Mesenchymal stem cell (in vitro differentiated cells and primary cell): ENCODE data around the gene ZNF410.

Experiments used
- DNase-seq: peaks from one replicate; pipeline ENCODE4 v3.0.0-alpha.2; 2013
- H2AFZ ChIP-seq: one replicate; pipeline ENCODE4 v1.6.1; 2013; ENCODE audit warnings: low read depth, mild to moderate bottlenecking, control low read depth, inconsistent platforms, low read length, moderate library complexity
- H2AK5ac ChIP-seq: 2 replicates; pipeline ENCODE4 v1.6.1; 2013; ENCODE audit warnings: low read length, moderate library complexity, mild to moderate bottlenecking, inconsistent platforms; ENCODE audit not compliant: severe bottlenecking
- H2BK120ac ChIP-seq: one replicate; pipeline ENCODE4 v1.6.1; 2013; ENCODE audit warnings: low read depth, mild to moderate bottlenecking, inconsistent platforms, low read length, moderate library complexity
- H2BK12ac ChIP-seq, 2 experiments: one replicate each; pipeline ENCODE4 v1.6.1; 2013; ENCODE audit warnings: inconsistent platforms in 2 of 2, low read length in 2 of 2, mild to moderate bottlenecking in 2 of 2, moderate library complexity in 2 of 2, control low read depth in 1 of 2
- H2BK15ac ChIP-seq: one replicate; pipeline ENCODE4 v1.6.1; 2013; ENCODE audit warnings: mild to moderate bottlenecking, low read depth, inconsistent platforms; ENCODE audit not compliant: poor library complexity, severe bottlenecking
- H2BK5ac ChIP-seq: 2 replicates; pipeline ENCODE4 v1.6.1; 2013; ENCODE audit warnings: low read depth, mild to moderate bottlenecking, low read length, control low read depth, inconsistent platforms; ENCODE audit not compliant: poor library complexity, severe bottlenecking
- H3K14ac ChIP-seq, 2 experiments: one replicate each; pipeline ENCODE4 v1.6.1; 2013; ENCODE audit warnings: inconsistent platforms in 2 of 2, low read length in 2 of 2, control low read depth in 1 of 2, mild to moderate bottlenecking in 1 of 2, moderate library complexity in 1 of 2
- H3K18ac ChIP-seq, 2 experiments: one replicate each; pipeline ENCODE4 v1.6.1; 2013; ENCODE audit warnings: inconsistent platforms in 2 of 2, low read length in 2 of 2, control low read depth in 1 of 2, low read depth in 1 of 2, mild to moderate bottlenecking in 1 of 2
- H3K23ac ChIP-seq, 2 experiments: one replicate each; pipeline ENCODE4 v1.6.1; 2013; ENCODE audit warnings: inconsistent platforms in 2 of 2, low read length in 2 of 2, mild to moderate bottlenecking in 2 of 2, moderate library complexity in 2 of 2, control low read depth in 1 of 2
- H3K27ac ChIP-seq: 2 replicates; pipeline ENCODE4 v1.5.1; 2013; ENCODE audit warnings: mild to moderate bottlenecking, moderate library complexity, low read length, control low read depth, inconsistent platforms; ENCODE audit not compliant: poor library complexity, severe bottlenecking
- H3K27me3 ChIP-seq, 2 experiments: 2 replicates each; pipeline versions ENCODE4 v1.6.1 to v1.7.0; 2013; ENCODE audit warnings: low read length in 2 of 2, mild to moderate bottlenecking in 2 of 2, moderate library complexity in 2 of 2, control low read depth in 1 of 2, inconsistent platforms in 1 of 2; ENCODE audit not compliant: control insufficient read depth in 1 of 2, insufficient read depth in 1 of 2
- H3K36me3 ChIP-seq, 2 experiments: 2 replicates each; pipeline versions ENCODE4 v1.6.1 to v1.7.0; 2013; ENCODE audit warnings: low read length in 2 of 2, control low read depth in 1 of 2, inconsistent platforms in 1 of 2, low read depth in 1 of 2, mild to moderate bottlenecking in 1 of 2; ENCODE audit not compliant: insufficient read depth in 2 of 2, control insufficient read depth in 1 of 2
- H3K4ac ChIP-seq, 2 experiments: one replicate each; pipeline ENCODE4 v1.6.1; 2013; ENCODE audit warnings: inconsistent platforms in 2 of 2, low read length in 2 of 2, mild to moderate bottlenecking in 2 of 2, moderate library complexity in 2 of 2, control low read depth in 1 of 2, low read depth in 1 of 2
- H3K4me1 ChIP-seq: 2 replicates; pipeline ENCODE4 v1.6.1; 2013; ENCODE audit warnings: low read depth, low read length, control low read depth; ENCODE audit not compliant: control insufficient read depth, insufficient read depth
- H3K4me2 ChIP-seq: 2 replicates; pipeline ENCODE4 v1.6.1; 2013; ENCODE audit warnings: low read length, mild to moderate bottlenecking, inconsistent platforms; ENCODE audit not compliant: poor library complexity, severe bottlenecking
- H3K4me3 ChIP-seq, 2 experiments: 2 replicates each; pipeline versions ENCODE4 v1.5.1 to v1.7.0; 2013; ENCODE audit warnings: low read length in 2 of 2, mild to moderate bottlenecking in 2 of 2, control low read depth in 1 of 2, low read depth in 1 of 2; ENCODE audit not compliant: insufficient read depth in 1 of 2
- H3K79me1 ChIP-seq: replicated peaks from 2 replicates; pipeline ENCODE4 v1.6.1; 2013; ENCODE audit warnings: mild to moderate bottlenecking, control low read depth, low read length, inconsistent platforms; ENCODE audit not compliant: poor library complexity, severe bottlenecking
- H3K9ac ChIP-seq: 2 replicates; pipeline ENCODE4 v1.7.0; 2013; ENCODE audit warnings: mild to moderate bottlenecking, low read length, moderate library complexity
- H3K9me3 ChIP-seq: 2 replicates; pipeline ENCODE4 v1.7.0; 2013; ENCODE audit warnings: mild to moderate bottlenecking, low read length; ENCODE audit not compliant: control insufficient read depth
- H4K8ac ChIP-seq: one replicate; pipeline ENCODE4 v1.6.1; 2013; ENCODE audit warnings: inconsistent platforms, mild to moderate bottlenecking, low read length, moderate library complexity
- H4K91ac ChIP-seq: one replicate; pipeline ENCODE4 v1.6.1; 2013; ENCODE audit warnings: mild to moderate bottlenecking, low read length, inconsistent platforms
- WGBS: methylation state at CpG from one replicate; pipeline ENCODE4 v1.1.7; 2013; ENCODE audit warnings: mixed read lengths; 5-methylcytosine and 5-hydroxymethylcytosine counted together

ZNF410 gene

DNA sequence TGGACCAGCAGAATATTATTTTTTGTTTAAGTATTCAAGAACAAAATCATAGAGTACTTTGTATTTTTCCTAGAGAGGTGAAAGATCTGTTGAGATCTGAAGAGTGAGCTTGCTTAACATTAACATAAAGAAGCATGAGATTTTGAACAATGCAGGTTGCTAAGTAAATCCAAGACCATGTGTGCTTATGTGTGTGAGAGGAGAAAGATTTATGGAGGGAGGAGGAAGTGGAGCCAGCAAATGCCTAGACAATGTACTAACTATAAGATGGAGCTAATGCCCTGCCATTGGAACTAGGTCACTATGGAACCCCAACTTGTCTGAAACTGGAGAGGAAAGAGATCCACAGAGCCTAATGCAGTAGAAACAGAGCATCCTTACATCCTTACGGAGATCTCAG lies 49.9 kb downstream of the ZNF410 start:
- Histone ChIP-seq H2AFZ (no peak overlapping the region), H3K4me2 (no peak overlapping the region), H3K23ac (no peak overlapping the region), H3K4ac (no peak overlapping the region), H4K91ac (no peak overlapping the region), H2BK120ac (no peak overlapping the region), H3K9me3 (no peaks in the 10 kb centered on the region), H3K14ac (no peak overlapping the region), H2AK5ac (no peak overlapping the region), H2BK5ac (no peak overlapping the region), H3K36me3 (peaks cover 27 to 91% of the 10 kb centered on the region in 2 experiments), H4K8ac (no peak overlapping the region), H3K4me1 (no peaks in the 10 kb centered on the region), H2BK15ac (no peak overlapping the region), H3K79me1 (peaks cover 10% of the 10 kb centered on the region), H3K4me3 (no peak overlapping the region), H3K18ac (no peak overlapping the region), H3K27me3 (no peaks in the 10 kb centered on the region), H3K9ac (peak overlapping the region; percentile 15), H3K27ac (no peak overlapping the region), H2BK12ac (no peak overlapping the region)
- WGBS, result 91% methylated on average over 1 of the region's 1 CpG
- DNase-seq, result no peak

DNA sequence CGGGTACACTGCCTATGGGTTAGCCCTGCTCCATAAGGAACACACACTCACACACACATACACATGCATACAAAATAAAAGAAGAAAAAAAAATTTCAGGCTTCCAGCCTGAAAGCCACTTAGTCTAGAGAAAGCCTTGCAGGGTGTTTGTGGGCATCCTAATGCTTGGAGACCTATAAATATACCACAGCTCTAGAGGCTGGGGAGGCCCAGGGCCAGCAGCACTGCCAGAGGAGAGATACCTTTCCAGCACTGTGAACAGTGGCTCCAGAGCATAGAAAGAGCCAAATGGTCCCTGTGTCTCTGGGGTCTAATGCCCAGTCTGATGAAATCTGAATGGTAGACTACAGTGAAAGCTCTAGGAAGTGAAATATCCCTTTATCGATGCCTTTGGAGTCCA lies 50.4 kb downstream of the ZNF410 start:
- H3K36me3 ChIP-seq, result peaks cover 28 to 89% of the 10 kb centered on the region in 2 experiments
- no peak overlapping the region for H3K9ac ChIP-seq
- H4K8ac ChIP-seq, result no peak overlapping the region
- H3K14ac ChIP-seq, result no peak overlapping the region
- no peak overlapping the region for H2BK15ac ChIP-seq
- peaks cover 10% of the 10 kb centered on the region for H3K79me1 ChIP-seq
- H2BK5ac ChIP-seq, result no peak overlapping the region
- H3K4ac ChIP-seq, result no peak overlapping the region
- no peak overlapping the region for H2BK120ac ChIP-seq
- no peak overlapping the region for H3K4me3 ChIP-seq
- no peak overlapping the region for H3K27ac ChIP-seq
- H3K23ac ChIP-seq, result no peak overlapping the region
- H4K91ac ChIP-seq, result no peak overlapping the region
- H3K4me2 ChIP-seq, result no peak overlapping the region
- no peaks in the 10 kb centered on the region for H3K9me3 ChIP-seq
- H2AK5ac ChIP-seq, result no peak overlapping the region
- no peaks in the 10 kb centered on the region for H3K27me3 ChIP-seq
- no peaks in the 10 kb centered on the region for H3K4me1 ChIP-seq
- whole genome bisulfite sequencing, result 100% methylated on average over 1 of the region's 2 CpGs
- no peak for DNase-seq
- H3K18ac ChIP-seq, result no peak overlapping the region
- no peak overlapping the region for H2BK12ac ChIP-seq
- no peak overlapping the region for H2AFZ ChIP-seq

DNA sequence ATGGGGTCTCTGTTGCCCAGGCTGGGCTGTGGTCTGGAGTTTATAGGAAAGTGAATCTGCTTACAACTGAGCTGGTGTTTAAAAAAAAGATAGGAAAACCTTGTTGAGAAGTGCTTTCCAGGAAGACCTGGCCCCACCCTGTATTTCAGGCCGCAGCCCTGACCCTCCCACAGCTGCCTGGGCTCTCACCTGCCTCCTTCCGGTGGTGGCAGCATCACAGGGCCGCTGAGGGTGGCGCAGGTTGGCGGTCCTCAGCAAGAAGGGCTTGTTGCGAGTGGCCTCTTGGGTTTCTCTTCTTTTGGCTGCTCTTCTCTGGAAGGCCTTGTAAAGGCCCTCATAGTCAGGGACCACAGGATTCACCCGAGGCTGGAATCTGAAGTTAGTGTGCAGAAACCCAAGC lies 55.5 kb downstream of the ZNF410 start:
- H2BK12ac ChIP-seq, result peak overlapping the region; percentile 51 to 75
- no peaks in the 10 kb centered on the region for H3K79me1 ChIP-seq
- peak overlapping the region; percentile 38 for H3K9ac ChIP-seq
- H3K18ac ChIP-seq, result peak overlapping the region; percentile 4 to 28
- no peak overlapping the region for H2AFZ ChIP-seq
- no peaks in the 10 kb centered on the region for H3K27me3 ChIP-seq
- DNase-seq, result no peak
- peak overlapping the region; percentile 12 for H4K8ac ChIP-seq
- H3K4me1 ChIP-seq, result peaks cover 4% of the 10 kb centered on the region
- H4K91ac ChIP-seq, result no peak overlapping the region
- peak overlapping the region; percentile 59 for H2BK120ac ChIP-seq
- H3K4me2 ChIP-seq, result no peak overlapping the region
- H3K23ac ChIP-seq, result no peak overlapping the region
- H3K27ac ChIP-seq, result no peak overlapping the region
- no peak overlapping the region for H3K4me3 ChIP-seq
- no peak overlapping the region for H3K14ac ChIP-seq
- no peak overlapping the region for H2AK5ac ChIP-seq
- H3K4ac ChIP-seq, result no peak overlapping the region
- H2BK15ac ChIP-seq, result peak overlapping the region; percentile 12
- peaks cover 43 to 73% of the 10 kb centered on the region in 2 experiments for H3K36me3 ChIP-seq
- H3K9me3 ChIP-seq, result no peaks in the 10 kb centered on the region
- no peak overlapping the region for H2BK5ac ChIP-seq
- 84% methylated on average over 7 of the region's 7 CpGs for WGBS

DNA sequence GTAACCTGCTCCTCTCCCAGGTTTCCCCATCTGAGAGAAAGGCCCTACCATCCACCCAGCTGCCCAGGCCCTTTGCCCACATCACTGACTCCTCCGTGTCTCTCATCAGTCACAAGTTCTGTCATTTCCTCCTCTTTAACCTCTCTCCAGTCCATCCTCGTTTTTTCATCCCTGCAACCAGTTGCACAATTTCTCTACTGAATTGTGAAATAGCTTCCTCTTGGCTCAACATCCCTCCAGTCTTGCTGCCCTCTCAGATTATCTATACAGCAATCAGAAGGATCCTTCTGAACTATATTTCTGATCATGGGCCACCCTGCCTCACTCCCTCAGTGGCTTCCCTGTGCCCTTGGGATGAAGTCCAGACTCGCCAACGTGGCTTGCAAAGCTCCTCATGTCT lies 56.4 kb downstream of the ZNF410 start:
- peaks cover 43 to 64% of the 10 kb centered on the region in 2 experiments for H3K36me3 ChIP-seq
- no peak overlapping the region for H3K4me3 ChIP-seq
- H2AK5ac ChIP-seq, result no peak overlapping the region
- H3K14ac ChIP-seq, result peak overlapping the region in 1 of 2 experiments; percentile 71
- H3K4me2 ChIP-seq, result no peak overlapping the region
- no peak overlapping the region for H2AFZ ChIP-seq
- WGBS, result 41% methylated on average over 4 of the region's 4 CpGs
- H3K4me1 ChIP-seq, result peaks cover 4% of the 10 kb centered on the region
- H3K27me3 ChIP-seq, result no peaks in the 10 kb centered on the region
- DNase-seq, result peak; percentile 83
- no peak overlapping the region for H3K23ac ChIP-seq
- H3K9ac ChIP-seq, result peak overlapping the region; percentile 48
- peaks cover 1% of the 10 kb centered on the region for H3K79me1 ChIP-seq
- H2BK5ac ChIP-seq, result no peak overlapping the region
- no peak overlapping the region for H2BK15ac ChIP-seq
- H2BK12ac ChIP-seq, result peak overlapping the region in 1 of 2 experiments; percentile 65
- H3K18ac ChIP-seq, result peak overlapping the region in 1 of 2 experiments; percentile 72
- peak overlapping the region; percentile 75 for H4K8ac ChIP-seq
- no peaks in the 10 kb centered on the region for H3K9me3 ChIP-seq
- H3K4ac ChIP-seq, result no peak overlapping the region
- peak overlapping the region; percentile 18 for H4K91ac ChIP-seq
- no peak overlapping the region for H3K27ac ChIP-seq
- H2BK120ac ChIP-seq, result no peak overlapping the region
